NCI-H2227 (cell line): Measurements from ENCODE around the gene MDM2.

Source experiments
- DNase-seq: peaks from one replicate; lab custom pipeline; 2025; ENCODE audit not compliant: unreplicated experiment; lab: John Stamatoyannopoulos, UW

The MDM2 gene

GRCh38 chr12:68850390-68850789 lies 42.4 kb downstream of the MDM2 start:
- DNase-seq = no peak

GRCh38 chr12:68851592-68852306 lies 43.8 kb downstream of the MDM2 start:
- no peak for DNase-seq

GRCh38 chr12:68853396-68854077 lies 45.6 kb downstream of the MDM2 start:
- no peak for DNase-seq

- no peak for DNase-seq
Observed at GRCh38 chr12:68854078-68854468, 46.1 kb downstream of the MDM2 start.

- DNase-seq = no peak
Observed at GRCh38 chr12:68854554-68854953, 46.6 kb downstream of the MDM2 start.

- DNase-seq = no peak
Observed at GRCh38 chr12:68855111-68855510, 47.1 kb downstream of the MDM2 start.

- no peak for DNase-seq
Observed at GRCh38 chr12:68855771-68856170, 47.8 kb downstream of the MDM2 start.

- DNase-seq = no peak
Observed at GRCh38 chr12:68856510-68856909, 48.5 kb downstream of the MDM2 start.

GRCh38 chr12:68861890-68862289 lies 53.9 kb downstream of the MDM2 start:
- no peak for DNase-seq

GRCh38 chr12:68863109-68863770 lies 55.3 kb downstream of the MDM2 start:
- DNase-seq = no peak

GRCh38 chr12:68863886-68864454 lies 56.0 kb downstream of the MDM2 start:
- peak; percentile 23 for DNase-seq

- DNase-seq = no peak
Observed at GRCh38 chr12:68864604-68865003, 56.6 kb downstream of the MDM2 start.

- DNase-seq = no peak
Observed at GRCh38 chr12:68865399-68866164, 57.6 kb downstream of the MDM2 start.

- DNase-seq = no peak
Observed at GRCh38 chr12:68866950-68867349, 59.0 kb downstream of the MDM2 start.

- no peak for DNase-seq
Observed at GRCh38 chr12:68867606-68868005, 59.6 kb downstream of the MDM2 start.

GRCh38 chr12:68868043-68868790 lies 60.2 kb downstream of the MDM2 start:
- DNase-seq = no peak

GRCh38 chr12:68870011-68870410 lies 62.0 kb downstream of the MDM2 start:
- no peak for DNase-seq

GRCh38 chr12:68870443-68870842 lies 62.5 kb downstream of the MDM2 start:
- DNase-seq = no peak

GRCh38 chr12:68871396-68871795 lies 63.4 kb downstream of the MDM2 start:
- DNase-seq = no peak

- DNase-seq = no peak
Observed at GRCh38 chr12:68871921-68872320, 63.9 kb downstream of the MDM2 start.
